ENCODE results near the gene SLC5A11. TPM values are rescaled to one million over a fixed set of nuclear protein-coding genes. Genes with fewer than 3 reads are reported as not detected.
"Not testable (repeated sequence)": the region's sequence is repeated elsewhere in the genome, so short reads cannot be mapped to it uniquely, and the experiment has no call there.

The SLC5A11 gene
- total and polyA plus RNA-seq, 2 experiments from 2014 or later: 1.2 to 1.7 TPM

DNA sequence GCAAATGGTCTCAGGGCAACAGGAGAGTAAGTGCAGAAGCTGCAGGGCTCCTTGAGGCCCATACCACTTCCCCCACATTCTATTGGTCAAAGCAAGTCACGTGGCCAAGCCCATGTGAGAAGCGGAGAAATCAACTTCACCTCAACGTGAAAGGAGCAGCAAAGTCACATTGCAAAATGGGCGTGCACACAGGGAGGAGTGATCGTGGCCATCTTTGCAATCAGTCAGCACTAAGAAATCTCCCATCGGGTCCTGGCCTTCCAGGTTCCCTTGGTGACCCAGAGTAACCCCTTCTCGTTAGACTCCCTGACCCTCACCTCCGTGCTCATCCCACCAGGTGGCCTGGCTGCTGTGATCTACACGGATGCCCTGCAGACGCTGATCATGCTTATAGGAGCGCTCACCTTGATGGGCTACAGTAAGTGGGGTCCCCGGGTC is 38.0 kb downstream of the SLC5A11 start:
- Histone ChIP-seq H3K79me2 (no peaks in the 10 kb centered on the region), H3K27me3 (no peaks in the 10 kb centered on the region), H3K9me3 (ENCODE audit: low read depth) (no peaks in the 10 kb centered on the region), H4K20me1 (ENCODE audit: insufficient read depth, poor library complexity, severe bottlenecking) (no peaks in the 10 kb centered on the region), H3K4me1 (ENCODE audit: insufficient read depth) (no peaks in the 10 kb centered on the region), H3K9me2 (replicated peaks; ENCODE audit: insufficient read depth) (no peaks in the 10 kb centered on the region), H3K36me3 (replicated peaks; ENCODE audit: insufficient read depth, low read depth) (no peaks in the 10 kb centered on the region), H3K4me3 (no peak overlapping the region), H2AFZ (no peak overlapping the region), H3K4me2 (no peak overlapping the region), H3K27ac (no peak overlapping the region)
- DNase-seq (ENCODE audit: low spot score): no peak
- WGBS (ENCODE audit: low lambda C conversion rate, missing lambda C conversion rate): 70% methylated on average over 12 of the region's 12 CpGs
- TF ChIP-seq EZH2 (IDR thresholded peaks at IDR 0.05; ENCODE audit: borderline replicate concordance) (no peak), EZH2phosphoT487 (IDR thresholded peaks at IDR 0.05; ENCODE audit: low read depth, severe bottlenecking, unreplicated experiment) (no peak)
- TF ChIP-seq, protein P1, sequence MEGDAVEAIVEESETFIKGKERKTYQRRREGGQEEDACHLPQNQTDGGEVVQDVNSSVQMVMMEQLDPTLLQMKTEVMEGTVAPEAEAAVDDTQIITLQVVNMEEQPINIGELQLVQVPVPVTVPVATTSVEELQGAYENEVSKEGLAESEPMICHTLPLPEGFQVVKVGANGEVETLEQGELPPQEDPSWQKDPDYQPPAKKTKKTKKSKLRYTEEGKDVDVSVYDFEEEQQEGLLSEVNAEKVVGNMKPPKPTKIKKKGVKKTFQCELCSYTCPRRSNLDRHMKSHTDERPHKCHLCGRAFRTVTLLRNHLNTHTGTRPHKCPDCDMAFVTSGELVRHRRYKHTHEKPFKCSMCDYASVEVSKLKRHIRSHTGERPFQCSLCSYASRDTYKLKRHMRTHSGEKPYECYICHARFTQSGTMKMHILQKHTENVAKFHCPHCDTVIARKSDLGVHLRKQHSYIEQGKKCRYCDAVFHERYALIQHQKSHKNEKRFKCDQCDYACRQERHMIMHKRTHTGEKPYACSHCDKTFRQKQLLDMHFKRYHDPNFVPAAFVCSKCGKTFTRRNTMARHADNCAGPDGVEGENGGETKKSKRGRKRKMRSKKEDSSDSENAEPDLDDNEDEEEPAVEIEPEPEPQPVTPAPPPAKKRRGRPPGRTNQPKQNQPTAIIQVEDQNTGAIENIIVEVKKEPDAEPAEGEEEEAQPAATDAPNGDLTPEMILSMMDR (IDR thresholded peaks at IDR 0.05; ENCODE audit: poor library complexity): no peak

DNA sequence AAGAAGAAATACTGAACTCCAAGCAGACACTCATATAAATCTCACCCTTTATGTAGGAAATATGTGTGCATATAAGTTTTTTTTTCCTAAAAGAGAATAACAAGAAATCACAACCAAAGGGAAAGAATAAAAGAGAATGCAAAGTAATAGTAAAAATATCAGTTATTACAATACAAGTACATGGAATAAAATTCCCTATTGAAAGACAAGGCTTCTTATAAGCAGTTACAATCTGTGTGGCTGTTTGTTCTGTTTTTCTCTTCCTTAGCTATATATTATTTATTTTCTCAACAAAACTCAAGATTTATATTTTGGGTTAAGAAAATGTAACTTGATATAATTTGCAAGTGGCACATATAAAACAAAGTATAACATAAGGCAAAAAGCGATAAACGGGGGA is 41.7 kb downstream of the SLC5A11 start:
- Histone ChIP-seq H2AFZ (no peak overlapping the region), H3K36me3 (replicated peaks; ENCODE audit: insufficient read depth, low read depth) (no peaks in the 10 kb centered on the region), H3K9me3 (ENCODE audit: low read depth) (no peaks in the 10 kb centered on the region), H3K27me3 (no peaks in the 10 kb centered on the region), H3K9me2 (replicated peaks; ENCODE audit: insufficient read depth) (no peaks in the 10 kb centered on the region), H3K4me3 (no peak overlapping the region), H3K79me2 (no peaks in the 10 kb centered on the region), H3K4me1 (ENCODE audit: insufficient read depth) (no peaks in the 10 kb centered on the region), H3K27ac (no peak overlapping the region), H3K4me2 (no peak overlapping the region), H4K20me1 (ENCODE audit: insufficient read depth, poor library complexity, severe bottlenecking) (no peaks in the 10 kb centered on the region)
- TF ChIP-seq, protein P1 (IDR thresholded peaks at IDR 0.05; ENCODE audit: poor library complexity): no peak
- TF ChIP-seq EZH2 (IDR thresholded peaks at IDR 0.05; ENCODE audit: borderline replicate concordance) (no peak), EZH2phosphoT487 (IDR thresholded peaks at IDR 0.05; ENCODE audit: low read depth, severe bottlenecking, unreplicated experiment) (no peak)
- no peak for DNase-seq (ENCODE audit: low spot score)
- WGBS (ENCODE audit: low lambda C conversion rate, missing lambda C conversion rate): 94% methylated on average over 2 of the region's 2 CpGs

DNA sequence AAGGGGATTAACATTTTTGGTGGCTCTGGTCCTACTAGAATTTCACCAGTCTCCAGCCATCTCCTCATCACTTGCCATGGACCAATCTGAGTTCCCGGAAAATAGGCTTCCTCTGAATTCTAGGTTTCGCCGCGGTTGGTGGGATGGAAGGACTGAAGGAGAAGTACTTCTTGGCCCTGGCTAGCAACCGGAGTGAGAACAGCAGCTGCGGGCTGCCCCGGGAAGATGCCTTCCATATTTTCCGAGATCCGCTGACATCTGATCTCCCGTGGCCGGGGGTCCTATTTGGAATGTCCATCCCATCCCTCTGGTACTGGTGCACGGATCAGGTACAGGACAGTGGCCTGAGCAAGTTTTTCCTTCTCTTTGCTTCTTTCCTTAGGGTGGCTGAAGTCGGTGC is 45.0 kb downstream of the SLC5A11 start:
- H3K9me2 ChIP-seq (replicated peaks; ENCODE audit: insufficient read depth): no peaks in the 10 kb centered on the region
- H3K36me3 ChIP-seq (replicated peaks; ENCODE audit: insufficient read depth, low read depth): no peaks in the 10 kb centered on the region
- no peaks in the 10 kb centered on the region for H3K4me1 ChIP-seq (ENCODE audit: insufficient read depth)
- H4K20me1 ChIP-seq (ENCODE audit: insufficient read depth, poor library complexity, severe bottlenecking): no peaks in the 10 kb centered on the region
- no peak overlapping the region for H3K4me2 ChIP-seq
- DNase-seq (ENCODE audit: low spot score): no peak
- 88% methylated on average over 13 of the region's 13 CpGs for WGBS (ENCODE audit: low lambda C conversion rate, missing lambda C conversion rate)
- no peaks in the 10 kb centered on the region for H3K9me3 ChIP-seq (ENCODE audit: low read depth)
- TF ChIP-seq EZH2 (IDR thresholded peaks at IDR 0.05; ENCODE audit: borderline replicate concordance): no peak
- no peak for TF ChIP-seq EZH2phosphoT487 (IDR thresholded peaks at IDR 0.05; ENCODE audit: low read depth, severe bottlenecking, unreplicated experiment)
- TF ChIP-seq, protein P1 (IDR thresholded peaks at IDR 0.05; ENCODE audit: poor library complexity): no peak
- H3K79me2 ChIP-seq: no peaks in the 10 kb centered on the region
- H3K27ac ChIP-seq: no peak overlapping the region
- H3K4me3 ChIP-seq: no peak overlapping the region
- H3K27me3 ChIP-seq: no peaks in the 10 kb centered on the region
- H2AFZ ChIP-seq: no peak overlapping the region

DNA sequence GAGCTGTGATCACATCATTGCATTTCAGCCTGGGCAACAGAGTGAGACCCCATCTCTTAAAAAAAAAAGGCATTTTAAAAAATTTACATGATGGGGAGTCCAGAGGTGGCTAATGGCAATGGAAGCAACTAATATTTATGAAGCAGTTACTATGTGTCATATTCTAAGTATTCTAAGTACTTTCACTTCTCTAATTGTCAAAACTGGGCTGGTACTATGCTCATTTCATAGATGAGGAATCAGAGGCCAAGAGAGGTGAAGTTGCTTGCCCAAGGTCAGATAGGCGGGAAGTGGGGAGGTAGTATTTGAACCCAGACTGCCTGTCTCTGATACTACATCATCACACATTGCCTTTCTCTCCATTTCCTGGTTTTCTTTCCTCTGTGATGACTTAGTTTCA is 50.7 kb downstream of the SLC5A11 start:
- Histone ChIP-seq H3K4me1 (ENCODE audit: insufficient read depth) (no peaks in the 10 kb centered on the region), H4K20me1 (ENCODE audit: insufficient read depth, poor library complexity, severe bottlenecking) (no peaks in the 10 kb centered on the region), H3K36me3 (replicated peaks; ENCODE audit: insufficient read depth, low read depth) (no peaks in the 10 kb centered on the region), H2AFZ (no peak overlapping the region), H3K9me2 (replicated peaks; ENCODE audit: insufficient read depth) (no peaks in the 10 kb centered on the region), H3K4me2 (no peak overlapping the region), H3K9me3 (ENCODE audit: low read depth) (no peaks in the 10 kb centered on the region), H3K79me2 (no peaks in the 10 kb centered on the region), H3K27me3 (no peaks in the 10 kb centered on the region), H3K27ac (no peak overlapping the region), H3K4me3 (no peak overlapping the region)
- TF ChIP-seq EZH2phosphoT487 (IDR thresholded peaks at IDR 0.05; ENCODE audit: low read depth, severe bottlenecking, unreplicated experiment): no peak
- no peak for TF ChIP-seq EZH2 (IDR thresholded peaks at IDR 0.05; ENCODE audit: borderline replicate concordance)
- TF ChIP-seq, protein P1 (IDR thresholded peaks at IDR 0.05; ENCODE audit: poor library complexity): no peak
- WGBS (ENCODE audit: low lambda C conversion rate, missing lambda C conversion rate): 96% methylated on average over 1 of the region's 1 CpG
- no peak for DNase-seq (ENCODE audit: low spot score)

DNA sequence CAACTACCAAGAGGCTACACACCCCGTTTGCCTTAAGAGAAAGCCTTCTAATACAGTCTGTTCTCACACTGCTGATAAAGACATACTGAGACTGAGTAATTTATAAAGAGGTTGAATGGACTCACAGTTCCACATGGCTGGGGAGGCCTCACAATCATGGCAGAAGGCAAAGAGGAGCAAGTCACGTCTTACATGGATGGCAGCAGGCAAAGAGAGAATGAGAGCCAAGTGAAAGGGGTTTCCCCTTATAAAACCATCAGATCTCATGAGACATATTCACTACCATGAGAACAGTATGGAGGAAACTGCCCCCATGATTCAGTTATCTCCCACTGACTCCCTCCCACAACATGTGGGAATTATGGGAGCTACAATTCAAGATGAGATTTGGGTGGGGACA is 51.8 kb downstream of the SLC5A11 start:
- not testable (repeated sequence) for H3K36me3 ChIP-seq (replicated peaks; ENCODE audit: insufficient read depth, low read depth); H2AFZ ChIP-seq; H3K9me3 ChIP-seq (ENCODE audit: low read depth); H4K20me1 ChIP-seq (ENCODE audit: insufficient read depth, poor library complexity, severe bottlenecking); H3K79me2 ChIP-seq; H3K27me3 ChIP-seq; H3K27ac ChIP-seq; H3K4me2 ChIP-seq; H3K4me3 ChIP-seq; DNase-seq (ENCODE audit: low spot score); H3K9me2 ChIP-seq (replicated peaks; ENCODE audit: insufficient read depth); H3K4me1 ChIP-seq (ENCODE audit: insufficient read depth)
- WGBS (ENCODE audit: low lambda C conversion rate, missing lambda C conversion rate): 67% methylated on average over 2 of the region's 2 CpGs

Measured in hepatocyte (in vitro differentiated cells).